Caco-2 (cell line): ENCODE results near the gene PPIL1. TPM values are rescaled to one million over a fixed set of nuclear protein-coding genes. Genes with fewer than 3 reads are reported as not detected.

Experiments used
- BruUV-seq: library from RNA; stranded (reverse); fragments of 400-500 nt; replicated peaks from 2 replicates; lab custom pipeline; 2021; lab: Mats Ljungman, UMichigan
- CTCF ChIA-PET: fragments of 300-600 bp; sonication (Branson Sonifier 250); formaldehyde crosslinking; loops from one replicate; lab custom pipeline; 2022; ENCODE audit warnings: antibody characterized with exemption; lab: Charles Lee
- POLR2A ChIA-PET: fragments of 300-600 bp; sonication (Branson Sonifier 250); formaldehyde crosslinking; loops from one replicate; lab custom pipeline; 2022; ENCODE audit warnings: antibody characterized with exemption; lab: Charles Lee
- DNase-seq, 2 experiments: peaks; one replicate each; pipeline versions ENCODE4 v3.0.0 to v3.0.0-alpha.2; 2020 to 2022
- H3K27me3 ChIP-seq: replicated peaks from 2 replicates; pipeline ENCODE4 v1.6.0; 2011; ENCODE audit warnings: low read length; ENCODE audit not compliant: control insufficient read depth, insufficient read depth
- H3K36me3 ChIP-seq: 2 replicates; pipeline ENCODE4 v1.5.1; 2011; ENCODE audit warnings: low read length; ENCODE audit not compliant: control insufficient read depth, insufficient read depth
- H3K4me1 ChIP-seq: fragments of 250-450 bp; sonication (Bioruptor Pico); 2 replicates; pipeline ENCODE4 v1.5.1; 2020; ENCODE audit warnings: mild to moderate bottlenecking
- H3K4me3 ChIP-seq: 2 replicates; pipeline ENCODE4 v1.5.1; 2011; ENCODE audit warnings: low read depth, mild to moderate bottlenecking, control low read depth, low read length
- H3K9me3 ChIP-seq: fragments of 250-450 bp; sonication (Bioruptor Pico); 2 replicates; pipeline ENCODE4 v1.5.1; 2020; ENCODE audit warnings: mild to moderate bottlenecking, moderate library complexity
- H3K27ac Mint-ChIP-seq: one replicate; pipeline ENCODE4 v1.8.0; 2022; ENCODE audit warnings: mixed read lengths; ENCODE audit not compliant: unreplicated experiment
- H3K27me3 Mint-ChIP-seq: one replicate; pipeline ENCODE4 v1.8.0; 2022; ENCODE audit warnings: mixed read lengths; ENCODE audit not compliant: insufficient read depth, unreplicated experiment
- H3K36me3 Mint-ChIP-seq: one replicate; pipeline ENCODE4 v1.8.0; 2022; ENCODE audit warnings: mild to moderate bottlenecking, mixed read lengths; ENCODE audit not compliant: insufficient read depth, unreplicated experiment
- H3K4me1 Mint-ChIP-seq: one replicate; pipeline ENCODE4 v1.8.0; 2022; ENCODE audit warnings: low read depth, mixed read lengths; ENCODE audit not compliant: unreplicated experiment
- H3K4me3 Mint-ChIP-seq: one replicate; pipeline ENCODE4 v1.8.0; 2022; ENCODE audit warnings: mild to moderate bottlenecking, moderate library complexity, mixed read lengths; ENCODE audit not compliant: unreplicated experiment
- H3K9me3 Mint-ChIP-seq: one replicate; pipeline ENCODE4 v1.8.0; 2022; ENCODE audit warnings: mixed read lengths; ENCODE audit not compliant: unreplicated experiment
- intact Hi-C: fragments of 100-400 bp; cut with micrococcal nuclease; formaldehyde crosslinking; loops from one replicate; pipeline ENCODE4 v1.10.0; 2022; ENCODE audit not compliant: unreplicated experiment
- total RNA-seq: library from RNA; stranded (reverse); gene quantifications from 2 replicates; pipeline ENCODE4 v1.2.3, GENCODE V29; 2022
- TF ChIP-seq, protein P1 (sequence below), 2 experiments: fragments of 200-600 bp in 1 of 2; IDR thresholded peaks; 1 replicate in 1 of 2; 2 replicates in 1 of 2; pipeline versions ENCODE4 v1.5.1 to v1.8.0; 2011 to 2022; ENCODE audit warnings: antibody characterized with exemption in 1 of 2, control low read depth in 1 of 2, inconsistent platforms in 1 of 2, low read depth in 1 of 2, low read length in 1 of 2, mild to moderate bottlenecking in 1 of 2, moderate library complexity in 1 of 2; ENCODE audit not compliant: insufficient read depth in 1 of 2, severe bottlenecking in 1 of 2, unreplicated experiment in 1 of 2

Gene PPIL1
- total RNA-seq, 1 experiment from 2014 or later = 61.2 TPM

DNA sequence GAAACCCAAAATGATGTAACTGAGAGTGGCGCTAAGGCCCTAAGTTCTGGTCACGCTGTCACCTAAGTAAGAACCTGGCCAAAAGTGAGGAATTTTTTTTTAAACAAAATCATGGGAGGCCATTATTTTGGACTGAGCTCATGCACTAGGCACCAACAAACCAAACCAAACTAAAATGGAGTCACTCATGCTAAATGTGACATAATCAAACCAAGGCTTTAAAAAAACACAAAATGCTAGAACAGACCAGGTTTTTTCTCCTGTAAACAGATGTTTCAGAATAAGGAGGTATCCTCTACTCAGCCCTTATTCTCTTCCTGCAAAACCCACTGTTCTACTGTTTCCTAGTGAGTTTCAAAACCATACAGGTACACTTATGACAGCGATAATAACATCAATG, 10.0 kb upstream of the PPIL1 start:
- Histone ChIP-seq H3K27me3 (no peaks in the 10 kb centered on the region), H3K36me3 (no peaks in the 10 kb centered on the region), H3K4me3 (no peak overlapping the region), H3K4me1 (peaks cover 4% of the 10 kb centered on the region; the same call in 1 of the 2 replicates), H3K9me3 (no peaks in the 10 kb centered on the region)
- H3K27me3 Mint-ChIP-seq = no peaks in the 10 kb centered on the region
- POLR2A ChIA-PET = interaction anchor here (1.5 kb wide), 1 partner anchor 10 kb away, joined by 11 read pairs; the partner anchor contains the start of gene PPIL1
- no peaks in the 10 kb centered on the region for H3K36me3 Mint-ChIP-seq
- intact Hi-C loops = loop anchor here (1.0 to 2.0 kb wide), 5 partner anchors 9 to 326 kb away; partner anchors contain the start of gene MTCH1
- H3K27ac Mint-ChIP-seq = no peak overlapping the region
- CTCF ChIA-PET = interaction anchor here (0.8 to 2.3 kb wide), 4 partner anchors 10 to 326 kb away, joined by 4 to 39 read pairs (median 23); partner anchors contain the start of gene PPIL1
- no peak overlapping the region for H3K4me3 Mint-ChIP-seq
- no TSS peak for BruUV-seq
- no peak for DNase-seq
- TF ChIP-seq, protein P1, sequence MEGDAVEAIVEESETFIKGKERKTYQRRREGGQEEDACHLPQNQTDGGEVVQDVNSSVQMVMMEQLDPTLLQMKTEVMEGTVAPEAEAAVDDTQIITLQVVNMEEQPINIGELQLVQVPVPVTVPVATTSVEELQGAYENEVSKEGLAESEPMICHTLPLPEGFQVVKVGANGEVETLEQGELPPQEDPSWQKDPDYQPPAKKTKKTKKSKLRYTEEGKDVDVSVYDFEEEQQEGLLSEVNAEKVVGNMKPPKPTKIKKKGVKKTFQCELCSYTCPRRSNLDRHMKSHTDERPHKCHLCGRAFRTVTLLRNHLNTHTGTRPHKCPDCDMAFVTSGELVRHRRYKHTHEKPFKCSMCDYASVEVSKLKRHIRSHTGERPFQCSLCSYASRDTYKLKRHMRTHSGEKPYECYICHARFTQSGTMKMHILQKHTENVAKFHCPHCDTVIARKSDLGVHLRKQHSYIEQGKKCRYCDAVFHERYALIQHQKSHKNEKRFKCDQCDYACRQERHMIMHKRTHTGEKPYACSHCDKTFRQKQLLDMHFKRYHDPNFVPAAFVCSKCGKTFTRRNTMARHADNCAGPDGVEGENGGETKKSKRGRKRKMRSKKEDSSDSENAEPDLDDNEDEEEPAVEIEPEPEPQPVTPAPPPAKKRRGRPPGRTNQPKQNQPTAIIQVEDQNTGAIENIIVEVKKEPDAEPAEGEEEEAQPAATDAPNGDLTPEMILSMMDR (IDR thresholded peaks at IDR 0.05; ENCODE audit: insufficient read depth in 1 of 2, low read depth in 1 of 2, low read length in 1 of 2, severe bottlenecking in 1 of 2, unreplicated experiment in 1 of 2) = no peak
- H3K9me3 Mint-ChIP-seq = no peaks in the 10 kb centered on the region
- peaks cover 16% of the 10 kb centered on the region for H3K4me1 Mint-ChIP-seq

DNA sequence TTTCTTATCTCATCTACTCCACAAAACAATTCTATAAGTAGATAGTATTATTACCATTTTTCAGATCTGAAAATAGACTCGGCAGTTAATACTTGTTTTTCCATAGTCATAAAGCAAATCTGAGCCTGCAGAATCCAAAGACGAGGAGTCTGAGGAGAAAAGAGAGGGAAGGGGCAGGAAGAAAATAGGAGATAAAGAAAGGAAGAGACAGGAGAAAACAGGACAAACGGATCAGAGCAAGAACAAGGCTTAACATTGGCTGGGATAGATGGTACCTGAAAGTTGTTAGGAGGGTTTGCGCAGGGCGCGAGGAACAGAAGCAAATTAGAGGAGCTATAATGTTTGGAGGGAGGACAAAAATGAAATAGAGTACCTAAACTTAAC, 639 bp upstream of the PPIL1 start:
- Histone ChIP-seq H3K9me3 (no peaks in the 10 kb centered on the region), H3K4me3 (peak overlapping the region; percentile 78), H3K4me1 (0 out of 2 replicates have a peak, but pooled peaks cover 5% of the 10 kb centered on the region), H3K36me3 (no peaks in the 10 kb centered on the region), H3K27me3 (no peaks in the 10 kb centered on the region)
- ChIA-PET POLR2A (interaction anchor here (0.5 to 1.7 kb wide), 5 partner anchors 10 to 151 kb away, joined by 3 to 12 read pairs (median 9); partner anchors contain the start of genes C6orf89 and MTCH1), CTCF (interaction anchor here (0.6 to 4.2 kb wide), 8 partner anchors 11 to 491 kb away, joined by 3 to 31 read pairs (median 4); partner anchors contain the start of gene C6orf89)
- TF ChIP-seq, protein P1 (IDR thresholded peaks at IDR 0.05; ENCODE audit: insufficient read depth in 1 of 2, low read depth in 1 of 2, low read length in 1 of 2, severe bottlenecking in 1 of 2, unreplicated experiment in 1 of 2) = no peak
- peak overlapping the region; percentile 98 for H3K27ac Mint-ChIP-seq
- BruUV-seq = TSS peak; percentile 87
- no peaks in the 10 kb centered on the region for H3K9me3 Mint-ChIP-seq
- intact Hi-C loops = loop anchor here (1.0 kb wide), 1 partner anchor 10 kb away; the partner anchor contains the start of gene C6orf89
- H3K27me3 Mint-ChIP-seq = no peaks in the 10 kb centered on the region
- peak in 1 of 2 experiments; percentile 1 for DNase-seq
- peaks cover 8% of the 10 kb centered on the region for H3K4me1 Mint-ChIP-seq
- H3K4me3 Mint-ChIP-seq = peak overlapping the region; percentile 92
- peaks cover 8% of the 10 kb centered on the region for H3K36me3 Mint-ChIP-seq

DNA sequence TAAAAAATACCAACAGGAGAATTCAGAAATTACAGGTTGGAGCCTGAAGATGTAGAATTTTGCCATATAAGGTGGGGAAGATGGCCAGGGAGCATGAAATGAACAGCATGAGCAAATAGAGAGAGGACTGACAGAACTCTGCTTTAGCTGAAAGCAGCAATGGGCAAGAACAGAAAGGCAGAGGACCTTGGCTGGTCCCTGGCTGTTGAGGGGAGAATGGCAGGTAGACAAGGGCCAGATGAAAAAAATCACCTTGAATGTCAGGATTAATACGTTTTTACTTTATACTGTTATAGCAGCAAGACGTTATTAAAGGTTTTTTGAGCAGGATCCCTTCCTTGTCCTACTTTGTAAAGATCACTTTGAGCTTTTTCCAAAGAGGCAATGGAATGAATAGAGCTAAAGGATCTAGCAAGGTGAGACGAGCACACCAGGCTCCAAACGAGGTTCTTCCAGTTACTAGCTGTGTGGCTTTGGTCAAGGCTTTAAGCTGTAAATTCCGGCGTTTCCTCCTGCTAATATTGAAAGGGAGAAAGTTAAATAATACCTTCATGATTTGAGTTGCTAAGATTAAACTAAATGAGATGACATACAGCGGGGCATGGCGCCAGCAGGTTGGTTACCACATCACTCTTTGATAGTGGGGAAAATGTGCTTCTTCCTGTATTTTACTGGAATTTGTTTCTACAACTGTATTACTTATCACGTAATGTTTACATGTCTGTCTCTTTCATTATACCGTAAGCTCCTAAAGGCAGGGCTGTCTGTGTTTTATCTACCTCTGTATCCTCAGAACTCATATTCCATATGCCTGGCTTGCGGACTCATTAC, 776 bp downstream of the PPIL1 start:
- intact Hi-C loops = no loop called here
- no peaks in the 10 kb centered on the region for H3K36me3 ChIP-seq
- CTCF ChIA-PET = interaction anchor here (0.8 to 4.2 kb wide), 5 partner anchors 12 to 144 kb away, joined by 3 to 31 read pairs (median 15); partner anchors contain the start of gene C6orf89
- POLR2A ChIA-PET = interaction anchor here (0.6 to 1.7 kb wide), 5 partner anchors 10 to 1712 kb away, joined by 3 to 11 read pairs (median 5); partner anchors contain the start of genes C6orf89 and MTCH1
- TF ChIP-seq, protein P1 (IDR thresholded peaks at IDR 0.05; ENCODE audit: insufficient read depth in 1 of 2, low read depth in 1 of 2, low read length in 1 of 2, severe bottlenecking in 1 of 2, unreplicated experiment in 1 of 2) = peak in 1 of 2 experiments; percentile 47
- TSS peak; percentile 55 for BruUV-seq
- H3K27me3 Mint-ChIP-seq = no peaks in the 10 kb centered on the region
- no peaks in the 10 kb centered on the region for H3K27me3 ChIP-seq
- peaks cover 20% of the 10 kb centered on the region for H3K36me3 Mint-ChIP-seq
- DNase-seq = peak in 1 of 2 experiments; percentile 34
- peak overlapping the region; percentile 92 for H3K4me3 Mint-ChIP-seq
- H3K4me3 ChIP-seq = peak overlapping the region; percentile 78
- H3K9me3 ChIP-seq = no peaks in the 10 kb centered on the region
- H3K4me1 Mint-ChIP-seq = peaks cover 8% of the 10 kb centered on the region
- H3K27ac Mint-ChIP-seq = peak overlapping the region; percentile 98
- H3K9me3 Mint-ChIP-seq = no peaks in the 10 kb centered on the region
- H3K4me1 ChIP-seq = 0 out of 2 replicates have a peak, but pooled peaks cover 5% of the 10 kb centered on the region
